GM13976 (cell line): Measurements from ENCODE around the gene TM7SF2.

Experiments
- DNase-seq: peaks from one replicate; pipeline ENCODE4 v3.0.0; 2012; ENCODE audit warnings: low spot score
- CTCF ChIP-seq: IDR thresholded peaks from 2 replicates; pipeline ENCODE4 v1.5.1; 2012; ENCODE audit warnings: borderline replicate concordance, mild to moderate bottlenecking; ENCODE audit not compliant: insufficient read depth; ENCODE audit errors: extremely low read depth, missing control alignments, control extremely low read depth
- in situ Hi-C: fragments of 300-500 bp; cut with MboI; formaldehyde crosslinking; loops from one replicate; pipeline ENCODE4 v1.12.0; 2022; ENCODE audit warnings: low sequenced_read_pairs, mixed read lengths, inconsistent platforms; ENCODE audit not compliant: unreplicated experiment

Gene TM7SF2

GRCh38 chr11:65121865-65122696 lies 10.4 kb downstream of the TM7SF2 start, which contains the start of the genes FAU and MRPL49:
FAU (minus strand) TSS chr11:65122134; CDS start chr11:65121813, 321 bp downstream.
MRPL49 (plus strand) TSS chr11:65122321; CDS start chr11:65122347, 26 bp downstream.
- TF ChIP-seq CTCF = no peak
- peak; percentile 98 for DNase-seq
- in situ Hi-C loops = no loop called here

- DNase-seq = no peak
- in situ Hi-C loops = no loop called here
- TF ChIP-seq CTCF = no peak
These were observed 13.0 kb downstream of the TM7SF2 start for GRCh38 chr11:65124480-65125196.

- no peak for TF ChIP-seq CTCF
- in situ Hi-C loops = no loop called here
- no peak for DNase-seq
These were observed 13.8 kb downstream of the TM7SF2 start for GRCh38 chr11:65125197-65126056.

- TF ChIP-seq CTCF = no peak
- DNase-seq = peak; percentile 26
- in situ Hi-C loops = no loop called here
These were observed 15.1 kb downstream of the TM7SF2 start for GRCh38 chr11:65126624-65127274.

- in situ Hi-C loops = no loop called here
- no peak for TF ChIP-seq CTCF
These were observed 16.0 kb downstream of the TM7SF2 start for GRCh38 chr11:65127473-65128181.

More at GRCh38 chr11:65127473-65128181, 16.0 kb downstream of the TM7SF2 start:
- no peak for DNase-seq
